Colonic mucosa (tissue), 4 donors: ENCODE data around the gene LIPJ. TPM values are rescaled to one million over a fixed set of nuclear protein-coding genes. Genes with fewer than 3 reads are reported as not detected.

Experiments
- DNase-seq: peaks from one replicate; pipeline ENCODE4 v3.0.0-alpha.2; 2020
- H3K27ac ChIP-seq: fragments of 200-600 bp; one replicate; pipeline ENCODE4 v1.8.0; 2021
- H3K27me3 ChIP-seq: fragments of 200-600 bp; one replicate; pipeline ENCODE4 v1.8.0; 2021
- H3K36me3 ChIP-seq: fragments of 200-600 bp; one replicate; pipeline ENCODE4 v1.8.0; 2021
- H3K4me1 ChIP-seq: fragments of 200-600 bp; one replicate; pipeline ENCODE4 v1.8.0; 2021; ENCODE audit warnings: mild to moderate bottlenecking
- H3K4me3 ChIP-seq: fragments of 200-600 bp; one replicate; pipeline ENCODE4 v1.8.0; 2021
- H3K9ac ChIP-seq, 2 donors: one replicate each; pipeline ENCODE4 v1.7.0; 2013; ENCODE audit warnings: control low read depth in 2 of 2, low read depth in 2 of 2, low read length in 2 of 2
- H3K9me3 ChIP-seq: fragments of 200-600 bp; one replicate; pipeline ENCODE4 v1.8.0; 2021
- intact Hi-C: fragments of 100-400 bp; cut with DNase I; formaldehyde crosslinking; loops from one replicate; pipeline ENCODE4 v1.14.1; 2022
- total RNA-seq, 2 donors: library from RNA; stranded (reverse); fragmentation: NEBNext Ultra II Directional in 1 of 2; extraction: Animal tissue kit (Norgen Biotek cat#: 25700) in 1 of 2; gene quantifications; one replicate each; pipeline ENCODE4 v1.2.1, GENCODE V29; 2021
- TF ChIP-seq, protein P1 (sequence below): fragments of 200-600 bp; IDR thresholded peaks from one replicate; pipeline ENCODE4 v1.8.0; 2022; ENCODE audit warnings: antibody characterized with exemption, mild to moderate bottlenecking
- donor health status: healthy.
- donor health status: DM: no; HTN: no; CAD: no.
- donor health status: DM: no; HTN: no; CAD: no.

Gene LIPJ
- total RNA-seq, 2 donors from 2014 or later, result 0.16 TPM; not detected in 1

DNA sequence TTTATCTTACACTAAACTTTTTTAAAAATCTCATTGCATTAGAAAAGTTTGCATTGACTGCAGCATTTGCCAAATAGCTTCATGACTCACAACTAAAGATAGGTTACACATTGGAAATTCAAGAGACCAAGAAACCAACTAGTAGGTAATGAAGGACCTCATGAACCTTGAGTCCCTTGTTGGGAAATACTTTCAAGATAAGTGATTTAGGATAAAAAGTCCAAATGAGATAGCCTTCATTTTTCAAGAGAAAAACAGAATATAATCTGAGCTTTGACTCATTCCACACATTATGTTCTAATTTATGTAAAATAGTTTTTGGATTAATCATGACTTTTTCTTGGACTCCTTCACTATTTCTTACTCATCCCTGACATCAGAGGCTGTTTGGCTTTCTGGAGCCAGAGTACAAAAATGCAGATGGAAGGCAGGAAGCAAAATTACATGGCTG is 64.6 kb downstream of the LIPJ start:
- no peak overlapping the region for H3K27ac ChIP-seq
- no peaks in the 10 kb centered on the region for H3K9me3 ChIP-seq
- no peak for DNase-seq
- H3K4me1 ChIP-seq, result no peaks in the 10 kb centered on the region
- intact Hi-C loops, result no loop called here
- TF ChIP-seq, protein P1, sequence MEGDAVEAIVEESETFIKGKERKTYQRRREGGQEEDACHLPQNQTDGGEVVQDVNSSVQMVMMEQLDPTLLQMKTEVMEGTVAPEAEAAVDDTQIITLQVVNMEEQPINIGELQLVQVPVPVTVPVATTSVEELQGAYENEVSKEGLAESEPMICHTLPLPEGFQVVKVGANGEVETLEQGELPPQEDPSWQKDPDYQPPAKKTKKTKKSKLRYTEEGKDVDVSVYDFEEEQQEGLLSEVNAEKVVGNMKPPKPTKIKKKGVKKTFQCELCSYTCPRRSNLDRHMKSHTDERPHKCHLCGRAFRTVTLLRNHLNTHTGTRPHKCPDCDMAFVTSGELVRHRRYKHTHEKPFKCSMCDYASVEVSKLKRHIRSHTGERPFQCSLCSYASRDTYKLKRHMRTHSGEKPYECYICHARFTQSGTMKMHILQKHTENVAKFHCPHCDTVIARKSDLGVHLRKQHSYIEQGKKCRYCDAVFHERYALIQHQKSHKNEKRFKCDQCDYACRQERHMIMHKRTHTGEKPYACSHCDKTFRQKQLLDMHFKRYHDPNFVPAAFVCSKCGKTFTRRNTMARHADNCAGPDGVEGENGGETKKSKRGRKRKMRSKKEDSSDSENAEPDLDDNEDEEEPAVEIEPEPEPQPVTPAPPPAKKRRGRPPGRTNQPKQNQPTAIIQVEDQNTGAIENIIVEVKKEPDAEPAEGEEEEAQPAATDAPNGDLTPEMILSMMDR, result no peak
- no peaks in the 10 kb centered on the region for H3K36me3 ChIP-seq
- H3K9ac ChIP-seq, result no peak overlapping the region
- H3K27me3 ChIP-seq, result no peaks in the 10 kb centered on the region
- no peak overlapping the region for H3K4me3 ChIP-seq

DNA sequence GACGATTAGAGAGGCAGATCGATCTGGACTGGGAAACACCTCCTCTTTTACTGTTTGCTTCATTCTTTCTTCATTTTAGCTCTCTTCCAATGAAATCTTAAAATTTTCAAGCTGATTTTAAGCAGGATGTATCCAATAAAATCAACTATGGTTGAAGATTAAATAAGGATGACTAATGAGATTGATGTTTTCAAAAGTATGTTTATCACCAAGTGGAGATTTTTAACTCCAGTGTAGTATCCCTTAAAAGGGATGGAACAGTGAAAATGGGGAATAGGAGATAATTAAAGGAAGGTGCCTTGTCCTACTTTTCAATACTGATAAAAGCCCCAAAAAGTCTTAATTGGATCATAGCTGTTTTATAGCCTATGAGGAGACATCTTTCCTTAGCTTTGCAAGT is 66.1 kb downstream of the LIPJ start:
- no peak overlapping the region for H3K9ac ChIP-seq
- H3K27me3 ChIP-seq, result no peaks in the 10 kb centered on the region
- H3K4me3 ChIP-seq, result no peak overlapping the region
- DNase-seq, result no peak
- TF ChIP-seq, protein P1, result no peak
- H3K36me3 ChIP-seq, result no peaks in the 10 kb centered on the region
- intact Hi-C loops, result no loop called here
- H3K4me1 ChIP-seq, result no peaks in the 10 kb centered on the region
- H3K27ac ChIP-seq, result no peak overlapping the region
- no peaks in the 10 kb centered on the region for H3K9me3 ChIP-seq

Other genes with a start within 250 kb of the LIPJ start
- 10 to 100 TPM; 13.0 to 19.1 TPM for gene RNLS, start 3.4 kb upstream of the LIPJ start, total RNA-seq
- not detected for gene LIPF, start 77.7 kb downstream of the LIPJ start, total RNA-seq
- not detected for gene LIPK, start 119.5 kb downstream of the LIPJ start, total RNA-seq
- gene LIPN, start 173.3 kb downstream of the LIPJ start, total RNA-seq, result not detected
- gene LIPM, start 216.0 kb downstream of the LIPJ start, total RNA-seq, result not detected